PC-9 (cell line): ENCODE data around the gene ATL2.

Experiments used
- EZH2 ChIP-seq: fragments of 200-600 bp; sonication (generic); IDR thresholded peaks from 2 replicates; pipeline ENCODE4 v1.8.0; 2017; ENCODE audit warnings: antibody characterized with exemption, low read depth
- TF ChIP-seq, protein P1 (sequence below): fragments of 200-600 bp; sonication (generic); conservative IDR thresholded peaks from 2 replicates; pipeline ENCODE4 v1.6.1; 2017; ENCODE audit warnings: mixed run types, antibody characterized with exemption, mild to moderate bottlenecking, moderate library complexity

DNA sequence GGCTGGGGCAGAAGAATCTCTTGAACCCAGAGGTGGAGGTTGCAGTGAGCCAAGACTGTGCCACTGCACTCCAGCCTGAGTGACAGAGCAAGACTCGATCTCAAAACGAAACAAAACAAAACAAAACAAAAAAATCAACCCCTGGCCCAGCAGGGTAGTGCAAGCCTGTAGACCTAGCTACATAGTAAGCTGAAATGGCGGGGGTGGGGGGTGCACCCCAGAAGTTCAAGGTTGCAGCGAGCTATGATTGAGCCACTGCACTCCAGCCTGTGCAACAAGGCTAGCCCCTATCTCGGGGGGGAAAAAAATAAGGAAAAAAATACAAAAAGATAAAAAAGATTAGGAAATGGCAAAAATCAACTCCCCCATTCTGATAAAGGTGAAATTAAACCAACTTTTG lies 6.4 kb downstream of the ATL2 start:
- TF ChIP-seq, protein P1, sequence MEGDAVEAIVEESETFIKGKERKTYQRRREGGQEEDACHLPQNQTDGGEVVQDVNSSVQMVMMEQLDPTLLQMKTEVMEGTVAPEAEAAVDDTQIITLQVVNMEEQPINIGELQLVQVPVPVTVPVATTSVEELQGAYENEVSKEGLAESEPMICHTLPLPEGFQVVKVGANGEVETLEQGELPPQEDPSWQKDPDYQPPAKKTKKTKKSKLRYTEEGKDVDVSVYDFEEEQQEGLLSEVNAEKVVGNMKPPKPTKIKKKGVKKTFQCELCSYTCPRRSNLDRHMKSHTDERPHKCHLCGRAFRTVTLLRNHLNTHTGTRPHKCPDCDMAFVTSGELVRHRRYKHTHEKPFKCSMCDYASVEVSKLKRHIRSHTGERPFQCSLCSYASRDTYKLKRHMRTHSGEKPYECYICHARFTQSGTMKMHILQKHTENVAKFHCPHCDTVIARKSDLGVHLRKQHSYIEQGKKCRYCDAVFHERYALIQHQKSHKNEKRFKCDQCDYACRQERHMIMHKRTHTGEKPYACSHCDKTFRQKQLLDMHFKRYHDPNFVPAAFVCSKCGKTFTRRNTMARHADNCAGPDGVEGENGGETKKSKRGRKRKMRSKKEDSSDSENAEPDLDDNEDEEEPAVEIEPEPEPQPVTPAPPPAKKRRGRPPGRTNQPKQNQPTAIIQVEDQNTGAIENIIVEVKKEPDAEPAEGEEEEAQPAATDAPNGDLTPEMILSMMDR, result no peak
- TF ChIP-seq EZH2, result no peak
